NCI-H2227 (cell line): ENCODE data around the gene NFIC.
A peak's percentile ranks its signal among the peaks of the same experiment; 100 is the strongest.
"Not testable (repeated sequence)": the region's sequence is repeated elsewhere in the genome, so short reads cannot be mapped to it uniquely, and the experiment has no call there.

Experiments used
- DNase-seq: peaks from one replicate; lab custom pipeline; 2025; ENCODE audit not compliant: unreplicated experiment; lab: John Stamatoyannopoulos, UW

NFIC gene

GRCh38 chr19:3506384-3507340 lies 140.3 kb downstream of the NFIC start:
- peak; percentile 25 for DNase-seq

- peak; percentile 25 for DNase-seq
These were observed 141.2 kb downstream of the NFIC start for GRCh38 chr19:3507371-3508120.

- DNase-seq: not testable (repeated sequence)
These were observed 141.8 kb downstream of the NFIC start for GRCh38 chr19:3508121-3508661.

- DNase-seq: no peak
These were observed 142.6 kb downstream of the NFIC start for GRCh38 chr19:3508771-3509535.

- no peak for DNase-seq
These were observed 143.2 kb downstream of the NFIC start for GRCh38 chr19:3509566-3509989.

- no peak for DNase-seq
These were observed 144.3 kb downstream of the NFIC start for GRCh38 chr19:3510727-3511126.

- DNase-seq: no peak
These were observed 145.3 kb downstream of the NFIC start for GRCh38 chr19:3511506-3512251.

- DNase-seq: no peak
These were observed 146.3 kb downstream of the NFIC start for GRCh38 chr19:3512562-3513228.

- no peak for DNase-seq
These were observed 147.1 kb downstream of the NFIC start for GRCh38 chr19:3513229-3514140.

- DNase-seq: no peak
These were observed 148.5 kb downstream of the NFIC start for GRCh38 chr19:3514930-3515329.

- no peak for DNase-seq
These were observed 149.6 kb downstream of the NFIC start for GRCh38 chr19:3515891-3516422.

- no peak for DNase-seq
These were observed 150.4 kb downstream of the NFIC start for GRCh38 chr19:3516675-3517207.

- DNase-seq: no peak
These were observed 151.3 kb downstream of the NFIC start for GRCh38 chr19:3517638-3518037.

- no peak for DNase-seq
These were observed 151.9 kb downstream of the NFIC start for GRCh38 chr19:3518255-3518654.

- no peak for DNase-seq
These were observed 152.3 kb downstream of the NFIC start for GRCh38 chr19:3518659-3519058.
